A549 (cell line): Measurements from ENCODE around the gene RAP1GAP2.

Source experiments
- FOSL2 ChIP-seq, 2 experiments: fragments of 450-650 bp in 1 of 2; fragments of >200 bp in 1 of 2; sonication (Bioruptor Twin) in 1 of 2; formaldehyde crosslinking; IDR thresholded peaks; 2 replicates each; pipeline versions ENCODE4 v1.5.0 to v1.6.1; 2016 to 2020; ENCODE audit warnings: mild to moderate bottlenecking in 1 of 2, moderate library complexity in 1 of 2
- HDAC2 ChIP-seq: fragments of 200-600 bp; sonication (generic); IDR thresholded peaks from 2 replicates; pipeline ENCODE4 v1.6.1; 2016
- MYC ChIP-seq: IDR thresholded peaks from 2 replicates; pipeline ENCODE4 v1.6.1; 2012; ENCODE audit warnings: mild to moderate bottlenecking, inconsistent platforms, low read length, improper control_type of control experiment, borderline replicate concordance
- RARB ChIP-seq: fragments of 250-450 bp; sonication (Bioruptor Pico); IDR thresholded peaks from 2 replicates; pipeline ENCODE4 v1.8.0; 2021; ENCODE audit warnings: mild to moderate bottlenecking, moderate library complexity
- RNF2 ChIP-seq: fragments of 200-600 bp; sonication (generic); IDR thresholded peaks from 2 replicates; pipeline ENCODE4 v1.6.1; 2016; ENCODE audit warnings: low read depth, mild to moderate bottlenecking, antibody characterized with exemption, moderate library complexity, borderline replicate concordance
- TFCP2L1 ChIP-seq: fragments of 250-450 bp; sonication (Bioruptor Pico); IDR thresholded peaks from 2 replicates; pipeline ENCODE4 v1.5.0; 2021; ENCODE audit warnings: mild to moderate bottlenecking
- ZFP36 ChIP-seq: fragments of 450-650 bp; IDR thresholded peaks from 2 replicates; pipeline ENCODE4 v1.6.1; 2014; ENCODE audit warnings: borderline replicate concordance; ENCODE audit not compliant: partially characterized antibody
- TF ChIP-seq, protein P1 (sequence below): fragments of 150-350 bp; IDR thresholded peaks from 2 replicates; pipeline ENCODE4 v1.6.1; 2014; ENCODE audit warnings: low read depth, mild to moderate bottlenecking, low read length
- TF ChIP-seq, protein P2 (sequence below): IDR thresholded peaks from 2 replicates; pipeline ENCODE4 v1.6.1; 2012
- TF ChIP-seq, protein P3 (sequence below): fragments of >200 bp; sonication (Bioruptor Twin); formaldehyde crosslinking; IDR thresholded peaks from 3 replicates; pipeline ENCODE4 v1.5.1; 2016
- TF ChIP-seq, protein P4 (sequence below): fragments of 200-600 bp; sonication (generic); IDR thresholded peaks from 2 replicates; pipeline ENCODE4 v1.6.1; 2016; ENCODE audit warnings: antibody characterized with exemption, mild to moderate bottlenecking, moderate library complexity
- TF ChIP-seq, protein P5 (sequence below): fragments of >200 bp; sonication (Bioruptor Twin); formaldehyde crosslinking; IDR thresholded peaks from 2 replicates; pipeline ENCODE4 v1.6.1; 2016

DNA sequence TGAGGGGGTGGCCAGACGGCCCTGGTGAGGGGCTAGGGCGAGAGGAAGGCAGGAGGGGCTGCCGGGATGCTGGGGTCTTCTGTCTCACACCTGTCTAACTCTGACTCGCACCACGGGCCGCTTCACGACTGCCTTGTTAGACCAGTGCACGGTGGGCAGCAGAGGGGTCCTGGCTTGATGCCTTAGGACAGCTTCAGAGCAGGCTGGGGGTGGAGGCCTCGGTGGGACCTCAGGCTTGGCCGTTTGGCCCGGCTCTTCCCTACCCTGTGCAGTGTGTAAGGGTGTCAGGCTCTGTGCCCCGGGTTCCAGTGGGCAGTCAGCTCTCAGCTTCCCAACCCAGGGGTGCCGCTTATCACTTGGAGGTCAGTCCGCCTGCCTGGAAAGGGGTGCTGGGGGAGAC is 166.5 kb downstream of the RAP1GAP2 start:
- TF ChIP-seq RNF2 (no peak), RARB (no peak), FOSL2 (IDR thresholded peaks at IDR 0.05) (no peak), FOSL2 (CRISPR knock-in tag; IDR thresholded peaks at IDR 0.05) (no peak), ZFP36 (no peak), HDAC2 (no peak), TFCP2L1 (CRISPR knock-in tag) (no peak), MYC (no peak)
- TF ChIP-seq, protein P1, sequence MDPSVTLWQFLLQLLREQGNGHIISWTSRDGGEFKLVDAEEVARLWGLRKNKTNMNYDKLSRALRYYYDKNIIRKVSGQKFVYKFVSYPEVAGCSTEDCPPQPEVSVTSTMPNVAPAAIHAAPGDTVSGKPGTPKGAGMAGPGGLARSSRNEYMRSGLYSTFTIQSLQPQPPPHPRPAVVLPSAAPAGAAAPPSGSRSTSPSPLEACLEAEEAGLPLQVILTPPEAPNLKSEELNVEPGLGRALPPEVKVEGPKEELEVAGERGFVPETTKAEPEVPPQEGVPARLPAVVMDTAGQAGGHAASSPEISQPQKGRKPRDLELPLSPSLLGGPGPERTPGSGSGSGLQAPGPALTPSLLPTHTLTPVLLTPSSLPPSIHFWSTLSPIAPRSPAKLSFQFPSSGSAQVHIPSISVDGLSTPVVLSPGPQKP, result no peak
- TF ChIP-seq, protein P2, sequence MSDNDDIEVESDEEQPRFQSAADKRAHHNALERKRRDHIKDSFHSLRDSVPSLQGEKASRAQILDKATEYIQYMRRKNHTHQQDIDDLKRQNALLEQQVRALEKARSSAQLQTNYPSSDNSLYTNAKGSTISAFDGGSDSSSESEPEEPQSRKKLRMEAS, result no peak
- TF ChIP-seq, protein P3, sequence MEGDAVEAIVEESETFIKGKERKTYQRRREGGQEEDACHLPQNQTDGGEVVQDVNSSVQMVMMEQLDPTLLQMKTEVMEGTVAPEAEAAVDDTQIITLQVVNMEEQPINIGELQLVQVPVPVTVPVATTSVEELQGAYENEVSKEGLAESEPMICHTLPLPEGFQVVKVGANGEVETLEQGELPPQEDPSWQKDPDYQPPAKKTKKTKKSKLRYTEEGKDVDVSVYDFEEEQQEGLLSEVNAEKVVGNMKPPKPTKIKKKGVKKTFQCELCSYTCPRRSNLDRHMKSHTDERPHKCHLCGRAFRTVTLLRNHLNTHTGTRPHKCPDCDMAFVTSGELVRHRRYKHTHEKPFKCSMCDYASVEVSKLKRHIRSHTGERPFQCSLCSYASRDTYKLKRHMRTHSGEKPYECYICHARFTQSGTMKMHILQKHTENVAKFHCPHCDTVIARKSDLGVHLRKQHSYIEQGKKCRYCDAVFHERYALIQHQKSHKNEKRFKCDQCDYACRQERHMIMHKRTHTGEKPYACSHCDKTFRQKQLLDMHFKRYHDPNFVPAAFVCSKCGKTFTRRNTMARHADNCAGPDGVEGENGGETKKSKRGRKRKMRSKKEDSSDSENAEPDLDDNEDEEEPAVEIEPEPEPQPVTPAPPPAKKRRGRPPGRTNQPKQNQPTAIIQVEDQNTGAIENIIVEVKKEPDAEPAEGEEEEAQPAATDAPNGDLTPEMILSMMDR, result no peak
- TF ChIP-seq, protein P4, sequence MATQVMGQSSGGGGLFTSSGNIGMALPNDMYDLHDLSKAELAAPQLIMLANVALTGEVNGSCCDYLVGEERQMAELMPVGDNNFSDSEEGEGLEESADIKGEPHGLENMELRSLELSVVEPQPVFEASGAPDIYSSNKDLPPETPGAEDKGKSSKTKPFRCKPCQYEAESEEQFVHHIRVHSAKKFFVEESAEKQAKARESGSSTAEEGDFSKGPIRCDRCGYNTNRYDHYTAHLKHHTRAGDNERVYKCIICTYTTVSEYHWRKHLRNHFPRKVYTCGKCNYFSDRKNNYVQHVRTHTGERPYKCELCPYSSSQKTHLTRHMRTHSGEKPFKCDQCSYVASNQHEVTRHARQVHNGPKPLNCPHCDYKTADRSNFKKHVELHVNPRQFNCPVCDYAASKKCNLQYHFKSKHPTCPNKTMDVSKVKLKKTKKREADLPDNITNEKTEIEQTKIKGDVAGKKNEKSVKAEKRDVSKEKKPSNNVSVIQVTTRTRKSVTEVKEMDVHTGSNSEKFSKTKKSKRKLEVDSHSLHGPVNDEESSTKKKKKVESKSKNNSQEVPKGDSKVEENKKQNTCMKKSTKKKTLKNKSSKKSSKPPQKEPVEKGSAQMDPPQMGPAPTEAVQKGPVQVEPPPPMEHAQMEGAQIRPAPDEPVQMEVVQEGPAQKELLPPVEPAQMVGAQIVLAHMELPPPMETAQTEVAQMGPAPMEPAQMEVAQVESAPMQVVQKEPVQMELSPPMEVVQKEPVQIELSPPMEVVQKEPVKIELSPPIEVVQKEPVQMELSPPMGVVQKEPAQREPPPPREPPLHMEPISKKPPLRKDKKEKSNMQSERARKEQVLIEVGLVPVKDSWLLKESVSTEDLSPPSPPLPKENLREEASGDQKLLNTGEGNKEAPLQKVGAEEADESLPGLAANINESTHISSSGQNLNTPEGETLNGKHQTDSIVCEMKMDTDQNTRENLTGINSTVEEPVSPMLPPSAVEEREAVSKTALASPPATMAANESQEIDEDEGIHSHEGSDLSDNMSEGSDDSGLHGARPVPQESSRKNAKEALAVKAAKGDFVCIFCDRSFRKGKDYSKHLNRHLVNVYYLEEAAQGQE, result no peak
- TF ChIP-seq, protein P5, sequence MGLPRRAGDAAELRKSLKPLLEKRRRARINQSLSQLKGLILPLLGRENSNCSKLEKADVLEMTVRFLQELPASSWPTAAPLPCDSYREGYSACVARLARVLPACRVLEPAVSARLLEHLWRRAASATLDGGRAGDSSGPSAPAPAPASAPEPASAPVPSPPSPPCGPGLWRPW, result no peak
